ENCODE data around the gene OTOP1.
"Not testable (repeated sequence)": the region's sequence is repeated elsewhere in the genome, so short reads cannot be mapped to it uniquely, and the experiment has no call there.

Gene OTOP1

GRCh38 chr4:4160956-4161665 lies 65.6 kb downstream of the OTOP1 start:
- DNase-seq, result not testable (repeated sequence)

GRCh38 chr4:4145622-4146021 lies 81.1 kb downstream of the OTOP1 start:
- not testable (repeated sequence) for DNase-seq

DNA sequence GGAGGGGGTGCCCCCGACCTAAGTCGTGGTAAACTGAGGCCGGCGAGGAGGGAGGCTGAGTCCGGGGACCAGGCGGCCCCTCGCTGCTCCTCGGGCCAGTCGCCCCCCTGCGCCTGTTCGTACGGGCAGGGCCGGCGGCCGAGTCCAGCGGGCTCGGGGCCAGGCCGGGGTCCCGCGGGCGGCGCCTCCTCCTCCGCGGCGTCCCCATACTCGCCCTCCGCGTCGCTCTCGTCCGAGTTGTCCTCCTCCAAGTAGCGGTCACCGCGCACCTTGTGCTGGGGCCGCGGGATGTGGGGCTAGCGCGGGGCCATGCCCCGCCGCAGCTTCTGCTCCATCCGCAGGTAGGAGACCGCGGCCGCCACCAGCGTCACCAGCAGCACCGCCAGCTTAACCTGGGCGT lies 83.4 kb downstream of the OTOP1 start:
- DNase-seq, result not testable (repeated sequence)

GRCh38 chr4:4142679-4143078 lies 84.0 kb downstream of the OTOP1 start:
- not testable (repeated sequence) for DNase-seq

DNA sequence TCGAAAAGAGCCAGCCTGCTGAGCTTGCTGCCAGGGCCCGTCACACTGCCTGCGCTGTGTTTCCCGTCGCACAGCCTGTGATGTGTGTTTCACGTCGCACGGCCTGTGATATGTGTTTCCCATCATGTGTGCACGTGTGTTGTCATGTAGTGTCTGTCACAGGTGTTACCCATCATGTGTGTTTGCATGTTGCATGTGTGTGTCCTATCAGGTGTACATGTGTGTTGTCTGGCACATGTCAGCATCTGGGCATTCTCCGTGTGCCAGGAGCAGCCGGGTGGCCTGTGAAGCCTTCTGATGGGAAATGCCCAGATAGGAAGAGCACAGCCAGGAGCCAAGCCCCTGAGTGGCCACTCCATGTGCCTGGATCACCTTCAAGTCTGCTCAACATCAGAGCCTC lies 85.5 kb downstream of the OTOP1 start:
- DNase-seq, result not testable (repeated sequence)
